ENCODE measurements around the gene RNASE12.

DNA sequence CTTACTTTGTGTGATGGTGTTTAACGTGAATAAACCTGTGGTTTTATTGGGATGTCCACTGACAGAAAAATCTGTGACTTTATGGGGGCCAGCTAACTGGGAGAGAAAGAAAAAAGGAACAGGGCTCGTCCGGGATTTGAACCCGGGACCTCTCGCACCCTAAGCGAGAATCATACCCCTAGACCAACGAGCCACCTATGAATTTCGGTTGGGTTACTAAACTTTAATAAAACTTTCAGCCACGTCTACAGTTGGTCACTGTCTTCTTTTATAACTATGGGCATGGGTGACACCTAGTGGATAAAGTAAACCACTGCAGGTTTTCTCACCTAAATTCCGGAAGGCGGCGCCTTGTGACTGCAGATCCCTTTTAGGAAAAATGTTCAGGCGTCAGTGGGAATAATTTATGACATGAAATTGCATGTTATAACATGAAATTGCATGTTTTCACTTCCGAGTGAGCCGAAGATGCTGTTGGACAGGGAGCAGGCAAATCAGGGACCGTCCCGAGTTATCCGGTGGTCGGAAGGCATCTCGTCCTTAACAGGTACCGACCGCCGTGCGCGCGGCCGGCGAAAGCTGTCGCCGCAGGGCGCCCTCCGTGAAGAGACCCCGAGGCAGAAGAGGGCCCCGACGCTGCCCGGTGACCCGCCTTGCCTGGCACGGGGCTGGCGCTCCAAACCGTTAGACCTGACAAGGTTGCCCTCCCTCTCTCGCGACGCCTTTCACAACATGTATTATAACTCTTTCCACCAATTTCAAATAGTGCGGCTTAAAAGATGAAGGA lies 18.2 kb upstream of the RNASE12 start:
- TF ChIP-seq, protein P1, sequence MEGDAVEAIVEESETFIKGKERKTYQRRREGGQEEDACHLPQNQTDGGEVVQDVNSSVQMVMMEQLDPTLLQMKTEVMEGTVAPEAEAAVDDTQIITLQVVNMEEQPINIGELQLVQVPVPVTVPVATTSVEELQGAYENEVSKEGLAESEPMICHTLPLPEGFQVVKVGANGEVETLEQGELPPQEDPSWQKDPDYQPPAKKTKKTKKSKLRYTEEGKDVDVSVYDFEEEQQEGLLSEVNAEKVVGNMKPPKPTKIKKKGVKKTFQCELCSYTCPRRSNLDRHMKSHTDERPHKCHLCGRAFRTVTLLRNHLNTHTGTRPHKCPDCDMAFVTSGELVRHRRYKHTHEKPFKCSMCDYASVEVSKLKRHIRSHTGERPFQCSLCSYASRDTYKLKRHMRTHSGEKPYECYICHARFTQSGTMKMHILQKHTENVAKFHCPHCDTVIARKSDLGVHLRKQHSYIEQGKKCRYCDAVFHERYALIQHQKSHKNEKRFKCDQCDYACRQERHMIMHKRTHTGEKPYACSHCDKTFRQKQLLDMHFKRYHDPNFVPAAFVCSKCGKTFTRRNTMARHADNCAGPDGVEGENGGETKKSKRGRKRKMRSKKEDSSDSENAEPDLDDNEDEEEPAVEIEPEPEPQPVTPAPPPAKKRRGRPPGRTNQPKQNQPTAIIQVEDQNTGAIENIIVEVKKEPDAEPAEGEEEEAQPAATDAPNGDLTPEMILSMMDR (IDR thresholded peaks at IDR 0.05) = peak; percentile 87 to 99 (median 97)
- TF ChIP-seq POLR2A (IDR thresholded peaks at IDR 0.05) = no peak

Data from vagina (tissue), 2 donors.